Mesodermal cell (in vitro differentiated cells): ENCODE data around the gene LTBP2.

Experiments
- H3K27ac ChIP-seq: 2 replicates; pipeline ENCODE4 v1.7.0; 2013; ENCODE audit warnings: mild to moderate bottlenecking, low read depth, low read length, moderate library complexity; ENCODE audit not compliant: severe bottlenecking
- H3K36me3 ChIP-seq: 2 replicates; pipeline ENCODE4 v1.7.1; 2013; ENCODE audit warnings: mild to moderate bottlenecking, low read length, moderate library complexity; ENCODE audit not compliant: control insufficient read depth, insufficient read depth
- H3K4me1 ChIP-seq: one replicate; pipeline ENCODE4 v1.7.1; 2013; ENCODE audit warnings: mild to moderate bottlenecking, low read length; ENCODE audit not compliant: insufficient read depth, control insufficient read depth, poor library complexity, severe bottlenecking
- H3K4me3 ChIP-seq: 2 replicates; pipeline ENCODE4 v1.7.0; 2013; ENCODE audit warnings: low read length, control low read depth, mild to moderate bottlenecking; ENCODE audit not compliant: insufficient read depth, poor library complexity, severe bottlenecking; ENCODE audit errors: extremely low read depth
- H3K9me3 ChIP-seq: 2 replicates; pipeline ENCODE4 v1.7.1; 2013; ENCODE audit warnings: mild to moderate bottlenecking, low read length, moderate library complexity; ENCODE audit not compliant: control insufficient read depth
- WGBS, 2 experiments: methylation state at CpG; one replicate each; pipeline ENCODE4 v1.1.5; 2013; ENCODE audit warnings: missing lambda C conversion rate in 2 of 2; ENCODE audit not compliant: insufficient coverage in 2 of 2; 5-methylcytosine and 5-hydroxymethylcytosine counted together

LTBP2 gene

DNA sequence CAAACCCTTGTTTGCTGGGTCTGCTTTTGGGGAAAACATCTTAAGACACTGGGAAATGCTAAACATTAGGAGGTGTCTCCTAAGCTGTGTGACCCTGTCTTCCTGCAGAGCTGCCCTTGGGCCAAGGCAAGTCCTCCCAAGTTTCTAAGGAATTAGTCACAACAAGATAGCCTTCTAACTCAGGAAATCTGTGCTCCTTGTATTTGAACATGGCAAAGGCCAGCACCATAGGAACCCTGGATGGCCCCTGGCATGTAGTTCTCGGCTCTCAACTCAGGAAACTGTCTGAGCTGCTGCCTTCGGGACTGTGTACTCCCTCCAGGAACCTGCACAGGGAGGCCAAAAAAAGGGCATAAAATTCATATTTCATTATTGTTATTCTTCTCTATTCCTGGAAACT lies 37.6 kb upstream of the LTBP2 start:
- peaks cover 3% of the 10 kb centered on the region for H3K36me3 ChIP-seq
- H3K27ac ChIP-seq = no peak overlapping the region
- H3K4me1 ChIP-seq = peaks cover 19% of the 10 kb centered on the region
- no peak overlapping the region for H3K4me3 ChIP-seq
- WGBS, 2 experiments = 80 to 100% methylated on average over 1 of the region's 2 CpGs
- H3K9me3 ChIP-seq = no peaks in the 10 kb centered on the region

GRCh38 chr14:74649167-74649566 lies 37.1 kb upstream of the LTBP2 start:
- peaks cover 19% of the 10 kb centered on the region for H3K4me1 ChIP-seq
- 89 to 91% methylated on average over 4 to 5 of the region's 7 CpGs for WGBS, 2 experiments
- no peak overlapping the region for H3K27ac ChIP-seq
- no peaks in the 10 kb centered on the region for H3K9me3 ChIP-seq
- no peak overlapping the region for H3K4me3 ChIP-seq
- peaks cover 3% of the 10 kb centered on the region for H3K36me3 ChIP-seq

GRCh38 chr14:74648601-74649000 lies 36.6 kb upstream of the LTBP2 start:
- H3K4me3 ChIP-seq = no peak overlapping the region
- no peak overlapping the region for H3K27ac ChIP-seq
- H3K4me1 ChIP-seq = peaks cover 19% of the 10 kb centered on the region
- H3K36me3 ChIP-seq = peaks cover 3% of the 10 kb centered on the region
- 88 to 92% methylated on average over 6 to 7 of the region's 7 CpGs for WGBS, 2 experiments
- no peaks in the 10 kb centered on the region for H3K9me3 ChIP-seq

GRCh38 chr14:74647678-74648461 lies 35.8 kb upstream of the LTBP2 start:
- Histone ChIP-seq H3K27ac (no peak overlapping the region), H3K4me3 (no peak overlapping the region), H3K4me1 (peaks cover 19% of the 10 kb centered on the region), H3K9me3 (no peaks in the 10 kb centered on the region), H3K36me3 (no peaks in the 10 kb centered on the region)
- WGBS, 2 experiments = 80% methylated on average over 7 of the region's 7 CpGs

GRCh38 chr14:74647061-74647677 lies 35.1 kb upstream of the LTBP2 start:
- 93 to 96% methylated on average over 9 to 11 of the region's 11 CpGs for WGBS, 2 experiments
- Histone ChIP-seq H3K4me1 (peaks cover 19% of the 10 kb centered on the region), H3K4me3 (no peak overlapping the region), H3K36me3 (no peaks in the 10 kb centered on the region), H3K9me3 (no peaks in the 10 kb centered on the region), H3K27ac (no peak overlapping the region)

DNA sequence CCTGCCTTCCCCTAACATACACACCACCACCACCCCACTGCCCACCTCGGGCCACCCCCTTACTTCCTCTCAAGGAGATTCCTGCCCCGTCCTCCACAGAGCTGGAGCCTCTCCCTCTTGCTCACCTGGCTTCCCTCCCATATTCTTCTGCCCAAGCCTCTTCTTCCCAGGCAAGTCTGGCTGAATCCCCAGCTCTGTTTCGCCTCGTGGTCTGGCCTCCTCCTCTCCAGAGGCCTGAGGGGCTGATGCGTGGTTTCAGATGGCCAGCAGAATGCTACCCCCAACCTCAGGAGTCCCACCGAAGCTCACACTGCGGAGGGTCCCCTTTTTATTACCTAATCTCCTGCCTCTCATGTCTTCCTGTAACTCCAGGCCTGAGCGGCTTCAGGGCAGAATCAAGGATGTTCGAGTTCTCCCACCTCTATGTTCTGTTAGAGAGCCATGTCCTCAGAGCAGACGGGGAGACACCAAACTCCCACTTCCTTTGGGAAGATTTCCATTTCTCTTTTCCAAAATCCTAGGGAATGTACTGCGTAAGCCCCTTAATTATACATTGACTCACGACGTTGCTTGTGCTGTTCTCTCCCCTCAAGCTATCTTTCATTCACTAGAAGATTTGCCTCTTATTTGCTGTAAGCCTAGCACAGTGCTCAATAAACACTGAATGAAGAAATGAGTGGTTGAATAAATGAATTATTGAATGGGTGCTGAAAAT lies 33.9 kb upstream of the LTBP2 start:
- no peak overlapping the region for H3K4me3 ChIP-seq
- H3K36me3 ChIP-seq = no peaks in the 10 kb centered on the region
- H3K9me3 ChIP-seq = no peaks in the 10 kb centered on the region
- WGBS, 2 experiments = 90 to 91% methylated on average over 8 to 11 of the region's 13 CpGs
- no peak overlapping the region for H3K27ac ChIP-seq
- peaks cover 19% of the 10 kb centered on the region for H3K4me1 ChIP-seq

DNA sequence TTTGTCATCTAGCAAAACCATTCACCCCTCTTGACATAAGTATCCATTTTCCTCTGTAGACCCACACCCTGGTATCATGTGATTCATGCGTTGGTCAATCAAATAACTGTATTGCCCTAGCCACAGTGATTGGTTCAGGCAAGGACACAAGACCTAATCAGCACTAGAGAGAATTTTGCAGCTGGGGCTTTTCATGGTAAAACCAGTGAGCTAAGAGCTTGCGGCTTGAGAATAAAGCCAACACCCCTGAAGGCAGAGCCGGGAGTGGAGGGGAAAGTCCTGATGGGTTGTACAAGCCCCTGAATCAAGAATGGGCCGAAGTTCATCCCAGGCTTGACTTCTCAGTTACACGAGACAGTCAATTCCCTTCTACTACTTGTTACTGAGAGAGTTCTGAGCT lies 33.2 kb upstream of the LTBP2 start:
- H3K9me3 ChIP-seq = no peaks in the 10 kb centered on the region
- no peaks in the 10 kb centered on the region for H3K36me3 ChIP-seq
- no peak overlapping the region for H3K27ac ChIP-seq
- 96 to 100% methylated on average over 4 to 5 of the region's 5 CpGs for WGBS, 2 experiments
- H3K4me1 ChIP-seq = peaks cover 19% of the 10 kb centered on the region
- no peak overlapping the region for H3K4me3 ChIP-seq

GRCh38 chr14:74641601-74642391 lies 29.8 kb upstream of the LTBP2 start:
- Histone ChIP-seq H3K9me3 (no peaks in the 10 kb centered on the region), H3K4me1 (peaks cover 22% of the 10 kb centered on the region), H3K36me3 (no peaks in the 10 kb centered on the region), H3K4me3 (no peak overlapping the region), H3K27ac (no peak overlapping the region)
- 97% methylated on average over 8 to 11 of the region's 12 CpGs for WGBS, 2 experiments

DNA sequence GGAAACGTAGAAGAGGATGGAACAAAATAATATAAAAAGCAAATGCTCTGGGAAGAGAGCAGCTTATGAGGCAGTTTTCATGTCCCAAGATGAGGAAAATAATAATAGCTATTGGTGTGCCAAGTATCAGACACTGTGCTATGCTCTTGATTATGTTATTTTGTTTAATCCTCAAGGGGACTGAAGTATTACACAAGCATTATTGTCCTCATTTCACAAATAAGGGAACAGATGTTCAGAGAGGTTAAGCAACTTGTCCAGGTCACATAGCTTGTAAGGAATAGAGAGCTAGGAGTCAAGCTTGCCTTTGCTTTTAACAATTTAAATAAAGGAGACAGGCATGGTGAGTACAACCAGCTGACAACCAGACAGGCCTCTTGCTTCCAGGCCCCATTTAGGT lies 26.9 kb upstream of the LTBP2 start:
- Histone ChIP-seq H3K4me3 (no peak overlapping the region), H3K4me1 (peaks cover 36% of the 10 kb centered on the region), H3K36me3 (no peaks in the 10 kb centered on the region), H3K9me3 (no peaks in the 10 kb centered on the region), H3K27ac (no peak overlapping the region)
- WGBS, 2 experiments = 71 to 100% methylated on average over 1 of the region's 1 CpG

DNA sequence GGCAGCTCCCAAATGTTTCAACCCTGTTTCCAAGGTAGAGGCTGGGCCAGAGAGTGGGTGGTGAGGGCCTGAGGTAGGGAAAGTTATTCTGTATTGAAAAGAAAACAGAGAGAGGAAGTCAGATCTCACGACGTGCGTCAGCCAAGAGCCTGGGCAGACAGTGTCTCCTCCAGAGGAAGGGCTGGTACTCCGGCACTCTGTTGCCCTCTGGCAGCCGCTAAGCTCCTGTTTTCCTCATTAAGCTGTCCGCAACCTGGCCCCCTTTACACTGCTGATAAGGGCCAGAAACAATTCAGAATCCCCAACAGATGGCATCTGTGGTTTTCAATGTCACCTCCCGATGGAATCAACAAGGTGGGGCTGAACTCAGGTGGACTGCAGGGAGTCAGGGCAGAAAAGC lies 26.0 kb upstream of the LTBP2 start:
- no peak overlapping the region for H3K27ac ChIP-seq
- 83 to 87% methylated on average over 7 of the region's 7 CpGs for WGBS, 2 experiments
- peaks cover 36% of the 10 kb centered on the region for H3K4me1 ChIP-seq
- H3K36me3 ChIP-seq = no peaks in the 10 kb centered on the region
- H3K4me3 ChIP-seq = no peak overlapping the region
- no peaks in the 10 kb centered on the region for H3K9me3 ChIP-seq
